ENCODE results near the gene ONECUT1.

The ONECUT1 gene

GRCh38 chr15:52785672-52786406 lies 4.3 kb downstream of the ONECUT1 start:
- CTCF ChIA-PET = no interaction called here
- no peak for DNase-seq (ENCODE audit: low spot score)

DNA sequence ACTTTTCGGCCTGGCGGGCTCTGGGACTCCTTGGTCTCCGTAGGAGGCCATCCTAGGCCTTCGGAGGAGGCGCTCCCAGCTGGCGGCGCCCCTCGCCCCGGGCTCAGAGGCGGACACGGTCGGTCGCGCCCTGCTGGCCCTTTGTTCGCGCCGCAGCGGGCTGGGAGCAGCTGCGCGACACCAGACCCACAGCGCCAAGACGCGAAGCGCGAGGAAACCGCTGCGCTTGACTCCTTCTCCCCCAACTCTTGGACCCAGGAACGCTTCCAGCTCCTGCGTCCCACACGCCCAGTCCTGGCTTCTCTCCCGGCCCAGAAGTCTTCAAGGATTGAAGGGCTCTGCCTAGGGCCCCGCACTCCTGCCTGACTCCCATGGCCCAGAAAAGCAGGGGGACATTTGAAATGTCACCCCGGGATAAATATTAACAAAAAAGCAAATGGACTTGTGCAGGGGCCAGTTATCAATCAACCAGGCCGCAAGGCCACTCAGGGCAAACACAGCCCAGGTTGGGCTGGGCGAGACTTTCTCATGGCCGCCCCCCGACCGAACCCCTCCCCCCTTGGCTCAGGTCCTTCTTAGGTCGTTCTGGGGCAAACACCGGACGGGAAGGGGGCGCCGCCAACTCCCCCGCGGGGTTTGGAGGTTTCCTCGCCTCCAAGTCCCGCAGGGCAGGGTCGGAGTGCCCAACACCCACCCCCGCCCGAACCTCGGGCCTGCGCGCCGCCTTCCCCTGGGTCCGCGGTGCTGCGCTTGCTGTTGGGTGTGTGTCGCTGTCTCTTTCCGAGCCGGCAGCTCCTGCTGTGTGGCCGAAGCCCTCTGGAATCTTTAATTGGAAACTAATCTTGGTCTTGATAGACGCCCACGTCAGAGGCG lies 5.1 kb downstream of the ONECUT1 start:
- TF ChIP-seq, protein P1, sequence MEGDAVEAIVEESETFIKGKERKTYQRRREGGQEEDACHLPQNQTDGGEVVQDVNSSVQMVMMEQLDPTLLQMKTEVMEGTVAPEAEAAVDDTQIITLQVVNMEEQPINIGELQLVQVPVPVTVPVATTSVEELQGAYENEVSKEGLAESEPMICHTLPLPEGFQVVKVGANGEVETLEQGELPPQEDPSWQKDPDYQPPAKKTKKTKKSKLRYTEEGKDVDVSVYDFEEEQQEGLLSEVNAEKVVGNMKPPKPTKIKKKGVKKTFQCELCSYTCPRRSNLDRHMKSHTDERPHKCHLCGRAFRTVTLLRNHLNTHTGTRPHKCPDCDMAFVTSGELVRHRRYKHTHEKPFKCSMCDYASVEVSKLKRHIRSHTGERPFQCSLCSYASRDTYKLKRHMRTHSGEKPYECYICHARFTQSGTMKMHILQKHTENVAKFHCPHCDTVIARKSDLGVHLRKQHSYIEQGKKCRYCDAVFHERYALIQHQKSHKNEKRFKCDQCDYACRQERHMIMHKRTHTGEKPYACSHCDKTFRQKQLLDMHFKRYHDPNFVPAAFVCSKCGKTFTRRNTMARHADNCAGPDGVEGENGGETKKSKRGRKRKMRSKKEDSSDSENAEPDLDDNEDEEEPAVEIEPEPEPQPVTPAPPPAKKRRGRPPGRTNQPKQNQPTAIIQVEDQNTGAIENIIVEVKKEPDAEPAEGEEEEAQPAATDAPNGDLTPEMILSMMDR (conservative IDR thresholded peaks at IDR 0.05; ENCODE audit: low read depth) = no peak
- H3K27ac ChIP-seq = no peak overlapping the region
- CTCF ChIA-PET = interaction anchor here (0.7 kb wide), 1 partner anchor 963 kb away, joined by 3 read pairs; no protein-coding TSS in a partner anchor
- no peak for DNase-seq (ENCODE audit: low spot score)
- POLR2A ChIA-PET (ENCODE audit: low non-redundant PET) = no interaction called here

More at GRCh38 chr15:52785672-52786406, 4.3 kb downstream of the ONECUT1 start:
- POLR2A ChIA-PET (ENCODE audit: low non-redundant PET) = no interaction called here
- TF ChIP-seq, protein P1 (conservative IDR thresholded peaks at IDR 0.05; ENCODE audit: low read depth) = no peak
- H3K27ac ChIP-seq = no peak overlapping the region

DNA sequence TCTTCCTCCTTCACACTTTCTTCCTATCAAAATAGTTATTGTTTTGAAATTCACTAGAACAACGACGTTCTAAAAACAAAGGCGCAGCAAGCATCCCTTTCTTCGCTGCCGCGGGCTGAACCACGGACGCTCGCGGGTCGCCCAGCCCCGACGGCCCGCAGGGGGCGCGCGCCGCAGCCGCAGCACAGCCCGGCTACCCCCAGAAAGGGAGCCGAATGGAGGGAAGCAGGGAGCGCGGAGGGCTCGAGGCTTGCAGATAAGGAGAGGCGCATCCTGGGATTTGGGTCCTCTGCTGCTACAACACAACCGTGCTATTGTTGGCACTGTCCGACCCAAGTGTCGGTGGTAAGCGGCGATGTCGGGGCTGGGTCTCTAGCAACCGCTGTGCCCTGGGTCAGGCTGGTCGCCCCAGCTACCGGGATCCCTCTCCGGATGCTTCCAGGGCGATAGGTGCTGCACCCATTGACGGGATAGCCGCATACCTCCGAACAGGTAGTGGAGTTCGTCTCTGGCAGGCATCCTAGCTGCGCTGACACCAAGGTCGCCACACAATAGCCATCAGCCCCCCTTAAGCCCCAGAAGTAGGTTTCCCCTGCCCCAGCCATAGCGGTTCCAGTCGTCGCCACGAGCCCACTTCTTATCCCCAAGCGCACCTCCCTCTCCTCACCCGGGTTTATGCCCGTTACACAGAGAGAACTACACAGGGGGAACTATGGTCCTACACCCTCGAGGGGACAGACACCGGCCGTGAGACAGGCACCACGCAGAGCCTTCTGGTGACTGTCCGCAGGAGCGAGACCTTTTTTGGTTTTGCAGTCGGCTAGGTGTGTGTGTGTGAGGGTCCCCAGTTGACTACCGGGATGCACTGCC lies 6.0 kb downstream of the ONECUT1 start:
- TF ChIP-seq, protein P1 (conservative IDR thresholded peaks at IDR 0.05; ENCODE audit: low read depth) = peak; percentile 76
- DNase-seq (ENCODE audit: low spot score) = peak; percentile 41
- CTCF ChIA-PET = interaction anchor here (0.6 to 0.7 kb wide), 2 partner anchors 885 to 964 kb away, joined by 3 read pairs; no protein-coding TSS in a partner anchor
- POLR2A ChIA-PET (ENCODE audit: low non-redundant PET) = no interaction called here
- no peak overlapping the region for H3K27ac ChIP-seq

- CTCF ChIA-PET = interaction anchor here (0.6 to 0.8 kb wide), 3 partner anchors 527 to 886 kb away, joined by 3 read pairs; no protein-coding TSS in a partner anchor
- no peak overlapping the region for H3K27ac ChIP-seq
- TF ChIP-seq, protein P1 (conservative IDR thresholded peaks at IDR 0.05; ENCODE audit: low read depth) = no peak
- no peak for DNase-seq (ENCODE audit: low spot score)
- POLR2A ChIA-PET (ENCODE audit: low non-redundant PET) = no interaction called here
Measured at GRCh38 chr15:52783191-52783829, 6.8 kb downstream of the ONECUT1 start.

DNA sequence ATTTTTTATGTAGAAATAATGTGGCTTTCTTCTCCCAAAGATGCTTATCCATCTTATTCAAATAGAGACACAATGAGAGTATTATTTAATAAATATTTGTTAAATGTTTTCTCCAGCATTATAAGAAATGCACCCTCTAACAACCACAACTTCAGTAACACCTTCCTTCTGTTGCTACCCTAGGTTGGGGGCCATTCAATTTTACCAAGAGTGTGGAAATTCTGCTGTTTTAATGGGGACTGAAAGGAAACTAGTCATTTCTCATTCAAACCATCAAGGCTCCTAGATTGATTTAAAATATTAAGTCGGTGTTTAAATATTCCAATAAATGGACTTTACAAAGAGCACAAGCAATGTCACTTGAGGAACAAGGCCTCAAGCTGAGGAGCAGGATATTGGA lies 7.6 kb downstream of the ONECUT1 start:
- CTCF ChIA-PET = interaction anchor here (0.8 kb wide), 1 partner anchor 527 kb away, joined by 3 read pairs; no protein-coding TSS in a partner anchor
- POLR2A ChIA-PET (ENCODE audit: low non-redundant PET) = no interaction called here
- DNase-seq (ENCODE audit: low spot score) = no peak
- TF ChIP-seq, protein P1 (conservative IDR thresholded peaks at IDR 0.05; ENCODE audit: low read depth) = no peak
- no peak overlapping the region for H3K27ac ChIP-seq

All from RWPE1 (cell line).